IMR-90 (cell line): ENCODE results near the gene ATP1A2.

Experiments
- BHLHE40 ChIP-seq: fragments of 150-350 bp; IDR thresholded peaks from 2 replicates; pipeline ENCODE4 v1.6.1; 2016; ENCODE audit warnings: mild to moderate bottlenecking, low read depth, low read length
- CHD1 ChIP-seq: IDR thresholded peaks from 2 replicates; pipeline ENCODE4 v1.6.1; 2012; ENCODE audit warnings: low read depth, low read length, improper control_type of control experiment
- CTCF ChIP-seq: conservative IDR thresholded peaks from 2 replicates; pipeline ENCODE4 v1.5.1; 2012; ENCODE audit warnings: mild to moderate bottlenecking, low read depth, low read length, improper control_type of control experiment
- MAFK ChIP-seq: IDR thresholded peaks from 2 replicates; pipeline ENCODE4 v1.6.1; 2012; ENCODE audit warnings: low read depth, low read length, improper control_type of control experiment
- NFE2L2 ChIP-seq: fragments of 150-350 bp; IDR thresholded peaks from 2 replicates; pipeline ENCODE4 v1.6.1; 2016; ENCODE audit warnings: low read depth, mild to moderate bottlenecking, low read length
- POLR2A ChIP-seq: IDR thresholded peaks from 2 replicates; pipeline ENCODE4 v1.6.1; 2012; ENCODE audit warnings: mild to moderate bottlenecking, low read depth, low read length
- RAD21 ChIP-seq: IDR thresholded peaks from 2 replicates; pipeline ENCODE4 v1.6.1; 2012; ENCODE audit warnings: low read length, improper control_type of control experiment
- TF ChIP-seq, protein P1 (sequence below): fragments of 150-350 bp; IDR thresholded peaks from 2 replicates; pipeline ENCODE4 v1.6.1; 2016; ENCODE audit warnings: low read depth, mild to moderate bottlenecking, low read length, moderate library complexity, borderline replicate concordance
- TF ChIP-seq, protein P2 (sequence below): fragments of 150-350 bp; IDR thresholded peaks from 2 replicates; pipeline ENCODE4 v1.6.1; 2017; ENCODE audit warnings: mild to moderate bottlenecking, antibody characterized with exemption, low read length, low read depth

DNA sequence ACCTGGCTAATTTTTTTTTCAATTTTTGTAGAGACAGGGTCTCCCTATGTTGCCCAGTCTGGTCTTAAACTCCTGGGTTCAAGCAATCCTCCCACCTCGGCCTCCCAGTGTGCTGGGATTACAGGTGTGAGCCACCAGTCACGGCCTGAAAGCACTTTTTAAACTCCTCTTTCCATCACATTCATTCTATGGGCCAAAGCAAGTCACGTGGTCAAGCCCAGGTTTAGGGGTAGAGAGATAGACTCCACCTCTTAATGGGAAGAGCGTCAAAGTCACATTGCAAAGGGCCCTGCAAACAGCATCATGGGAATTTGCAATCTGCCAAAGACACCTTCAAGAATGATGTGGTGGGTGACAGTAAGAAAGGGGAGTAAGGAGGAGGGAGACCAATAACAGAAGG is 43.0 kb downstream of the ATP1A2 start:
- TF ChIP-seq CTCF: no peak
- TF ChIP-seq RAD21: no peak
- TF ChIP-seq NFE2L2: no peak
- no peak for TF ChIP-seq MAFK
- TF ChIP-seq CHD1: no peak
- no peak for TF ChIP-seq POLR2A
- TF ChIP-seq, protein P1, sequence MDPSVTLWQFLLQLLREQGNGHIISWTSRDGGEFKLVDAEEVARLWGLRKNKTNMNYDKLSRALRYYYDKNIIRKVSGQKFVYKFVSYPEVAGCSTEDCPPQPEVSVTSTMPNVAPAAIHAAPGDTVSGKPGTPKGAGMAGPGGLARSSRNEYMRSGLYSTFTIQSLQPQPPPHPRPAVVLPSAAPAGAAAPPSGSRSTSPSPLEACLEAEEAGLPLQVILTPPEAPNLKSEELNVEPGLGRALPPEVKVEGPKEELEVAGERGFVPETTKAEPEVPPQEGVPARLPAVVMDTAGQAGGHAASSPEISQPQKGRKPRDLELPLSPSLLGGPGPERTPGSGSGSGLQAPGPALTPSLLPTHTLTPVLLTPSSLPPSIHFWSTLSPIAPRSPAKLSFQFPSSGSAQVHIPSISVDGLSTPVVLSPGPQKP: no peak
- TF ChIP-seq, protein P2, sequence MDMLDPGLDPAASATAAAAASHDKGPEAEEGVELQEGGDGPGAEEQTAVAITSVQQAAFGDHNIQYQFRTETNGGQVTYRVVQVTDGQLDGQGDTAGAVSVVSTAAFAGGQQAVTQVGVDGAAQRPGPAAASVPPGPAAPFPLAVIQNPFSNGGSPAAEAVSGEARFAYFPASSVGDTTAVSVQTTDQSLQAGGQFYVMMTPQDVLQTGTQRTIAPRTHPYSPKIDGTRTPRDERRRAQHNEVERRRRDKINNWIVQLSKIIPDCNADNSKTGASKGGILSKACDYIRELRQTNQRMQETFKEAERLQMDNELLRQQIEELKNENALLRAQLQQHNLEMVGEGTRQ: no peak
- TF ChIP-seq BHLHE40: no peak
